Stimulated activated CD8-positive, alpha-beta memory T cell treated with anti-CD3 and anti-CD28 coated beads, Interleukin-15, amount 100 ng/mL, for 1 hour (primary cell): Measurements from ENCODE around the gene MT2A.
"Not testable (repeated sequence)": the region's sequence is repeated elsewhere in the genome, so short reads cannot be mapped to it uniquely, and the experiment has no call there.

Source experiments
- DNase-seq: peaks from one replicate; pipeline ENCODE4 v3.0.0-alpha.2; 2020; ENCODE audit warnings: low read depth

Gene MT2A

DNA sequence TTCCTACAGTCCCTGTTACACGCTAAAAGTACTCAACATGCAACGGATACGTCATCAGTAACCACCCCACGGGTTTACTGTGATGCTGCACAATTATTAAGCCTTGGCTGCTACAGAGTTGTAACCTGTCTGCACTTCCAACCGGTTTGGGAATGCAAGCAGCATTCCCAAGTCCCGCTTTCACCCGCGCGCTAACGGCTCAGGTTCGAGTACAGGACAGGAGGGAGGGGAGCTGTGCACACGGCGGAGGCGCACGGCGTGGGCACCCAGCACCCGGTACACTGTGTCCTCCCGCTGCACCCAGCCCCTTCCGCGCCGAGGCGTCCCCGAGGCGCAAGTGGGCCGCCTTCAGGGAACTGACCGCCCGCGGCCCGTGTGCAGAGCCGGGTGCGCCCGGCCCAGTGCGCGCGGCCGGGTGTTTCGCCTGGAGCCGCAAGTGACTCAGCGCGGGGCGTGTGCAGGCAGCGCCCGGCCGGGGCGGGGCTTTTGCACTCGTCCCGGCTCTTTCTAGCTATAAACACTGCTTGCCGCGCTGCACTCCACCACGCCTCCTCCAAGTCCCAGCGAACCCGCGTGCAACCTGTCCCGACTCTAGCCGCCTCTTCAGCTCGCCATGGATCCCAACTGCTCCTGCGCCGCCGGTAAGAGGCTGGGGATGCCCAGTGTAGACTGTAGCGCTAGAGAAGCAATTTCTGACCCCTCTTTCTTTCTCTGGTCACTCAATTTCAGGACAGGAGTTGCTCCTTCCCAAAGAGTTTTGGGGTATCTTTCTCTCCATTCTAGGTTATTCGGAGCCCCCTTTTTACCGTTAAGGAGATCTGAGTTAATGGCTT, at the start of gene MT2A:
MT2A (plus strand) TSS at position 542 of the 833 bp plus-strand sequence; CDS start at position 614, 72 bp downstream.
- DNase-seq: peak; percentile 68

DNA sequence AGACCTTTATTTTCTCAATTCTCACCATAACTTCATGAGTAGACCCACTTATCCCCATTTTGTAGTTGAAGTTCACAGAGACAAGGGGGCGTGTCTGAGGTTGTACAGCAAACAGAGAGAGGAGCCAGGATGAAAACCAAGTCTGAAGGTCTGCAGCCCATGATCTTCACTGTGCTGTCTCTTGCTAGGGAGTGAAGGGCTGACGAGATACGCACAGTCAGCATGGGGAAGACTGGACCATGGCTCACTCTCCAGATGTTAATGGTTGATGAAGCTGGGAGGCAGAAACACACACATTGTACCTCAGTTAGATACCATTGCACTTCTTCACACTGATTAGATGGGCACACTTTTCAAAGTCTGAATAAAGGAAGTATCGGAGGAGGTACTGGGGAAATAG, 49.3 kb upstream of the MT2A start:
- no peak for DNase-seq

GRCh38 chr16:56560447-56560846, 47.9 kb upstream of the MT2A start:
- DNase-seq: no peak

DNA sequence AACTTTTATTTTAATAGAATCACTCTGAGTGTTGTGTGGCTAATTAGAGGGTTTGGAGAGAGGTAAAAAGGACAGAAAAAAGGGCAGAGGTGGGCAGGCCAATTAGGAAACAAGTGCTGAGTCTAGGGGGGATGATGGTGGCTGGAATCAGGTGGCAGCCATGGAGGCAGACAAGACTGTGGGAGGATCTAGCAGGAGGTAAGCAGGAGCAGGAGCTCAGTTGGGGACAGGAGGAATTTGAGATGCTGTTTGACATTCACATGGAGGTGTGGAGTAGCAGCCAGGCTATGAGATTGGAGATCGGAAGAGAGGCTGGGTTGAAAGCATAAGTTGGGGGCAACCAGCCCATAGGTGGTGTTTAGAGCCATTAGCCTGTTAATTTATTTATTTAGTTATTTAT, 47.3 kb upstream of the MT2A start:
- DNase-seq: no peak

DNA sequence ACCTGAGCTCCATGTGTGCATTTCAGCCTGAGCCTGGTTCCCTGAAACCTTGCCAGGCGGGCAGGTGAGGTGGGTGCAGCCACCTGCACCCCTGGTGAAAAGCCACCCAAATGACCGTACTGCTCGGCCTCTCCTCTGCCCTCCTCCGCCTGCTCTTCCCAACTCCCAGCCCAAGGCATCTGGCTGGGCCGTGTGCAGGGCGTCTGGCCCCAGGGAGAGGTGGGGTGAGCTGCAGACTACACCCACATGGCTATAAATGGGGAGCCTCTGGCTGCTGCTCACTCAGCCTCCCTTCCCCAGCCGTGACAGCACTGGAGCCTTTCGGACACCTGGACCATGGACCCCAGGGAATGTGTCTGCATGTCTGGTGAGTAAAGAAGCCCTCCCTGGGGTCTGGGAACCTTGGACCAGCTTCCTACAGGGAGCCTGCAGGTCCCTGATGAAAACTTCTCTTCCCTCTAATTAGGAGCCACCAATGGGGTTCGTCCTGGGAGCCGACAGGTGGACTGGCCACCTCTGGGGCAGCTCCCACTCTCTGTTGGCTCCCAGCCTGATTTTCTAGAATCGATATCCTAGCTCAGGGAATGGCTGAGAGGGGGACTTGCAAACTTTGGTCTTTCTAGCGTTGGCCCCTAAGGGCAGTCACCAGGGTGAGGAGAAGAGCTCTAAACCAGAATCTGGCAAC, 43.4 kb upstream of the MT2A start, which contains the start of gene MT4:
MT4 (plus strand) TSS at position 281 of the 685 bp plus-strand sequence; CDS start at position 337, 56 bp downstream.
- DNase-seq: no peak

GRCh38 chr16:56569971-56570370, 38.4 kb upstream of the MT2A start:
- DNase-seq: no peak

DNA sequence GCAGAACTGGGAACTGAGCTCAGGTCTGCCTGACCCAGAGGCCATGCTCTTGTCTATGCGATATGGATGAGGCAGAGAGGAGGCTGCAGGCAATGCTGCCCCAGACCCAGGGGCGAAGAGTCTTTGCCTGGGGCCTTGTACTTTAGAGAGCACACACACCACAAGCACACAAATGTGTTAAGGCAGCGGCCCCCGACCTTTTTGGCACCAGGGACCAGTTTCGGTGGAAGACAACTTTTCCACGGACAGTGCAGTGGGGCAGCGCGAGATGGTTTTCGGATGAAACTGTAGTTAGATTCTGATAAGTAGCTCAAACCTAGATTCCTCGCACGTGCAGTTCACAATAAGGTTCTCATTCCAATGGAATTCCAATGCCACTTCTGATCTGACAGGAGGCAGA, 36.9 kb upstream of the MT2A start:
- DNase-seq: no peak

GRCh38 chr16:56574625-56575024, 33.8 kb upstream of the MT2A start:
- no peak for DNase-seq

DNA sequence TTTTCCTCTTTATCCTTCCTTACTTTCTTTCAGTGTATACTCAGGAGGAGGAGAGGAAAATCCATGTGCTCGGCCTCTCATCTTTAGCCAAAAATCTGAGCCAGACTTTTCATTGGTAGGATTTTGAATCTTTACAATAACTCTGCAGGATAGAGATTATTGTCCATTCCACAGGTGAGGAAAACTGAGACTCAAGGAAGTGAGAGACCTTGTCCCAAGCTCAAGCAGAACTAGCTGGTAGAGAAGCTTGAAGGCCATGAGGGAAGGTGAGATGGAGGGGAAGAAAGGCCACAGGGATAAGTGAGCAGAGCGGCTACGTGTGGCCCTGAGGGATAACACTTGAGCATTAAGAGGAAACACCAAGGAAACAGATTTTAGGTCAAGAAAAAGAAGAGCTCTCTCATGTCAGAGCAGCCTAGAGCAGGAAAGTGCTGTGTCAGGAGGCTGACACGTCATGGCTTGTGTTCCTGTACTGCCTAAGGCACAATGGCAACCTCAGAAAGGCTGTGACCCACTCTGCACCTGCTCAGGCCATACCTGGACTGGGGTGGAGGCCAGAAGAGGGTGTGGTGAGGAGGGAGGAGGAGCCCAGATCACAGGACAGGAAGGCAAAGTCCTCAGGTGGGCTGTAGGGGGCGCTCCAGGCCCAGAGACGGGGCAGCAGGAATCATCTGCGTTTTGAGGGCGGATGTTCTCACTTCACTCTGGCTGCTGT, 31.6 kb upstream of the MT2A start:
- DNase-seq: peak; percentile 78

GRCh38 chr16:56577300-56577625, 31.1 kb upstream of the MT2A start:
- no peak for DNase-seq

DNA sequence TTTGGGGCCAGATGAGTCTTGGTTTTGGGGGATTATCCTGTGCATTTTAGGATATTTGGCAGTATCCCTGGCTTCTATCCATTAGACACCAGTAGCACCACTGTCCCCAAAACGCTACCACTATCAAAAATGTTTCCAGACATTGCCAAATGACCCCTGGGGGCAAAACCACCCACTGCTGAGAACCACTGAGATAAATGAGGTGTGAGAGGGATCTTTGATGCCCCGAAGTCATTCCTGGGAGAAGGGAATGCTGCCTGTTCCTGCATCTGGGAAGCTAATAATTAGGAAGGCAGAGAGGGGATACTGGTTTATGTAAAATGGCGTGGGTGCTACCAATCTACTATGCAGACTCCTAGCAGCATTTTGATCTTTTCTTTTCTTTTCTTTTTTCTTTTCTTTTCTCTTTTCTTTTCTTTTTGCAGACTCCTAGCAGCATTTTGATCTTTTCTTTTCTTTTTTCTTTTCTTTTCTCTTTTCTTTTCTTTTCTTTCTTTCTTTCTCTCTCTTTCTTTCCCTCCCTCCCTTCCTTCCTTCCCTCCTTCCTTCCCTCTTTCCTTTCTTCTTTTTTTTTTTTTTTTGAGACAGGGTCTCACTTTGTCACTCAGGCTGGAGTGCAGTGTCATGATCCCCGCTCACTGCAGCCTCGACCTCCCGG, 27.9 kb upstream of the MT2A start:
- DNase-seq: no peak

DNA sequence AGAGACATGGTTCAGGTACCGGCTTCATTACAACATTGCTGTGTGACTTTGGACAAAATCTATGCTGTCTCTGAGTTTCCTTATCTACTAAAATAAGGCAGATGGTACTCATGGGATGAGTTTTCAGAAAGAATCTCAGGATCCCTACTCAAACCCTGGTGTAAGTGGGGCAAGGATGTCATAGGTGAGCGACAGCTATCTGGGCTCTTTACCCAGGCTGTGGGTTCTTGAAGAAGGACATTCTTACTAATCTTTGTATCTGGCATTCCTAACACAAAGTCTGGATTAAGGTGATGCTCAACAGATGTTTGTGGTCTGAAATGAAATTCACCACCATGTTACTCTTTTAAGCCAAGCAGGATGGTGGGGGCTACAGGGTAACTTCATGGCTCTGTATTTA, 25.5 kb upstream of the MT2A start:
- DNase-seq: not testable (repeated sequence)

GRCh38 chr16:56583351-56584168, 24.8 kb upstream of the MT2A start:
- DNase-seq: no peak

GRCh38 chr16:56584276-56584675, 24.1 kb upstream of the MT2A start:
- no peak for DNase-seq

- DNase-seq: no peak
Measured at GRCh38 chr16:56588781-56589140, 19.6 kb upstream of the MT2A start.

DNA sequence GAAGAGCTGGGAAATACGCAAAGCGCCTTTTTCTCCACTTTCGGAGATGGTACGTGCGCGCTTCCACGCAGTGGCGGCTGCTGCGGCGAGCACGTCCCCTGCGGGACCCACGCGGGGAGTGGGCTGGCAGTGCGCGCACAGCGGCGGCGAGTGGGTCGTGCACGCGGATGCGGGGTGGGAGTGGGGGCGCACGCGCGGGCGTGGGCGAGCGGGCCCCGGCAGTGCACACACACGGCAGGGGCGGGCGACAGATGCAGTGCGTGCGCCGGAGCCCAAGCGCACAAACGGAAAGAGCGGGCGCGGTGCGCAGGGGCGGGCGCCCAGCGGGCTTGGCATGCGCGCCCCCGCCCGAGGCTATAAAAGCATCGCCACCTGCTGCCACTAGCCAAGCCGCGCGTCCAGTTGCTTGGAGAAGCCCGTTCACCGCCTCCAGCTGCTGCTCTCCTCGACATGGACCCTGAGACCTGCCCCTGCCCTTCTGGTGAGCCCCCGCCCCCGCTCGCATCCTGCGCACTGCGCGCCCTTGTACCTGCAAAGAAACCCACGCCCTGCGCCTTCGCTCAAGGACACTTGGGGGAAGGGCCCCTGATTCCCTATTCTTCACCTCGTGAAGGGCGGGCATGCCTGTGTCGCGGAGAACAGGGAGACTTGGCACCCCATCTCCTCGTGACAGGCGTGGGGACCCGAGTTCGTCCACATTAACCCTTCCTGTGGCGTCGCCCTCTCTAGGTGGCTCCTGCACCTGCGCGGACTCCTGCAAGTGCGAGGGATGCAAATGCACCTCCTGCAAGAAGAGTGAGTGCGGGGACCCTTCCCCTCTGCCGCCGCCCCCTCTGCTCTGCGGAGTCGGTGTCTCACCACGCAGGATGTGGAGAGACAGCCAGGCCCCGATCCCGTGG, 19.0 kb upstream of the MT2A start, which contains the start of gene MT3:
MT3 (plus strand) TSS at position 388 of the 899 bp plus-strand sequence; CDS start at position 451, 63 bp downstream.
- no peak for DNase-seq

GRCh38 chr16:56591377-56592060, 16.9 kb upstream of the MT2A start:
- no peak for DNase-seq

GRCh38 chr16:56593573-56594291, 14.7 kb upstream of the MT2A start:
- DNase-seq: no peak

DNA sequence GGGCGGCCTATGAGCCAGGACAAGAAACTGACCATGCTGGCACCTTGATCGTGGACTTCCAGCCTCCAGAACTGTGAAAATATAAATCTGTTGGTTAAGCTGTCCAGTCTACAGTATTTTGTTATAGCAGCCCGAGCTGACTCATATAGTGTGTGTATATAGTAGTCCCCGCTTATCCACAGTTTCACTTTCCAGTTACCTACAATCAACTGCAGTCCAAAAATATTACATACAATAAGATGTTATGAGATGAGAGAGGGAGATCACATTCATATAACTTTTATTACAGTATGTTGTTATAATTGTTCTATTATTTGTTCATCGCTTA, 14.1 kb upstream of the MT2A start:
- no peak for DNase-seq
